Smooth muscle cell of the brain vasculature (primary cell): Measurements from ENCODE around the gene ZNF99.
"Not testable (repeated sequence)": the region's sequence is repeated elsewhere in the genome, so short reads cannot be mapped to it uniquely, and the experiment has no call there.

Experiments
- DNase-seq: peaks from one replicate; pipeline ENCODE4 v3.0.0-alpha.2; 2012; ENCODE audit warnings: low read depth, low spot score

Gene ZNF99

DNA sequence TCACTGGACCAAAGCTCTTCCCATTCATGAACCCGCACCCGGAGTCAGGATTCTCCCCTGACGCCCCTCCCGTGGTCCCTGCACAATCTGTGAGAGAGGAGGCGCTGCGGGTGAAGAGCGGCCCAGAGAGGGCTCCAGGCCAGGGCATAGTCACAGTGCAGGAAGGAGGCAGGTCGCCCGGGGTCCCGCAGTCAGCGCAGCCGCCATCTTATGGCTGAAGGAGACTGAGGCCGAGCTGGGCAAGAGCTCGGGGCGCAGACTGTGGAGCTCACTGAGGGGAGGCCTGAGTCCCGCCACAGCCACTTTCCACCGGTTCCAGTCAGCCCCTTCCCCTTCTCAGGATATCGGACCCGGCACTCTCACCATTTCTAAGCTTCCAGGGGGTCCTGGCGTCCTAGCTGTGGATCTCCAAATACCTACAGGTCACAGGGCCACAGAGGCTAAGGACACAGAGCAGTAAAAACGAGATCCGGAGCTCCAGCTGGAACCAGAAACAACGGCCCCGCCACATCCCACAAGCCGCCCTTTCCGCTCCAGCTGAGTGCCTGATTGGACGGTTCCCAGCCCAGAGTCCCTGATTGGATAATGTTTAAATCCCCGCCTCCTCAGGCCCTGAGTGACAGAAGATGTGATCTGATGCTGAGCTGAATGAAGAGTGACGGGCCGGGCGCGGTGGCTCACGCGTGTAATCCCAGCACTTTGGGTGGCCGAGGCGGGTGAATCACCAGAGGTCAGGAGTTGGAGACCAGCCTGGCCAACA is at the start of gene ZNF99:
TSS of gene ZNF99 (minus strand) at position 501 of the 760 bp plus-strand sequence. CDS start at position 366, 135 bp downstream.
- no peak for DNase-seq

- no peak for DNase-seq
Measured at GRCh38 chr19:22832031-22832762, 48.2 kb upstream of the ZNF99 start, which contains the start of gene ZNF723. Gene ZNF723 (plus strand): TSS chr19:22832291. CDS start chr19:22832380, 89 bp downstream.

GRCh38 chr19:22831211-22831610 is 47.3 kb upstream of the ZNF99 start:
- no peak for DNase-seq

GRCh38 chr19:22814124-22814523 is 30.2 kb upstream of the ZNF99 start:
- no peak for DNase-seq

DNA sequence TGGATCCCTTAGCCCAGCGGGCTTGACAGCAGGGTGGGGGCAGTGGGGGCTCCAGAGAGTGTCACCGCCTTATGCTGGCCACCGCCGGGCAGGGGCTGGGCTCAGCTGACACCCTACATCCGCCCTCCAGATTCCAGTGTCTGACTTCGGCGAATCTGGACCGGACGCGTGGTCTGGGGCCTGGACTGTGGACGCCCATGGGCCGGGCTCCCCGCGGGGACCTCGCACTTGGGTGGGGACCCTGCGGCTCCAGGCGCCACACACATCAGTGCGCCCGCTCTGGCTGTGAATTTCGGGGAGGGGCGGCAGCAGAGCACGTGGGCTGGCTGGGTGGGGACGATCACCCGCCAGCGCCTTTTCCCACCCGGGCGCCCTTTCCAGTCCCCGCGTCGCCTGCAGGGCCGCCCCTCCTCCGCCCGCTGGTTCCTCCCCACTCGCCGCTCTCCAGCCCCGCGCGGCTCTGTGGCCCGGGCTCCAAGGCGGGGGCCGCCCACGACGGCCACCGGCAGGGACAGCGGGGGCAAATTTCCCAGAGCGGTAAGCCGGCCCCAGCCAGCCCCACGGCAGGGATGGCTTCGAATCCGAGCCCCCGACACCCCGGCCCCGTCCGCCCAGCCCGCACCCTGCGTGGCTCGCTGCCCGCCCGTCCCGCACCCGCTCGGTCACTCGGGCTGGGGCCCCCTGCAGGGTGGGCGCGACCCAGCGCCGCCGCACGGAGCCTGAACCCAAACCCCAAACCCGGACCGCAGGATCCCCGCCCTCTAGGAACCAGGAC is 23.3 kb upstream of the ZNF99 start:
- no peak for DNase-seq

DNA sequence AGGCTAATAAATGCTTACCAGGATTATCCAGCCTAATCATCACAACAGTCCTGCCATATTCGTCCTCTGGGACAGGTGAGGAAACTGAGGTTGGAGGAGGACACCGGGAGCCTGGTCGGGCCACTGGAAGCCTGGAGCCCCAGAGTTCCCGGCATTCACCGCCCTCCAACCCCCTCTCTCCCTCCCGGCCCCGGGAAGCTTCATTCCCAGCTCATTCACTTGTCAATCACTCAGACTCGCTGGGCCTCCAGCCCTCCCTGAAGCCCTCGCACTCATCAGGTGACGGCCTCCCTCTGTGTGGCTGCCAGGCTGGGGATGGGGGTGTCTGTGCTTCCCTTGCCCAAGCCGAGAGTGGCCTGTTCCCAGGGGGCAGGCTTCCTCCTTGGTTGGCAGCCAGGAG is 22.5 kb upstream of the ZNF99 start:
- no peak for DNase-seq

GRCh38 chr19:22797040-22797439 is 13.1 kb upstream of the ZNF99 start:
- no peak for DNase-seq

- not testable (repeated sequence) for DNase-seq
Measured at GRCh38 chr19:22792863-22793262, 8.9 kb upstream of the ZNF99 start.

DNA sequence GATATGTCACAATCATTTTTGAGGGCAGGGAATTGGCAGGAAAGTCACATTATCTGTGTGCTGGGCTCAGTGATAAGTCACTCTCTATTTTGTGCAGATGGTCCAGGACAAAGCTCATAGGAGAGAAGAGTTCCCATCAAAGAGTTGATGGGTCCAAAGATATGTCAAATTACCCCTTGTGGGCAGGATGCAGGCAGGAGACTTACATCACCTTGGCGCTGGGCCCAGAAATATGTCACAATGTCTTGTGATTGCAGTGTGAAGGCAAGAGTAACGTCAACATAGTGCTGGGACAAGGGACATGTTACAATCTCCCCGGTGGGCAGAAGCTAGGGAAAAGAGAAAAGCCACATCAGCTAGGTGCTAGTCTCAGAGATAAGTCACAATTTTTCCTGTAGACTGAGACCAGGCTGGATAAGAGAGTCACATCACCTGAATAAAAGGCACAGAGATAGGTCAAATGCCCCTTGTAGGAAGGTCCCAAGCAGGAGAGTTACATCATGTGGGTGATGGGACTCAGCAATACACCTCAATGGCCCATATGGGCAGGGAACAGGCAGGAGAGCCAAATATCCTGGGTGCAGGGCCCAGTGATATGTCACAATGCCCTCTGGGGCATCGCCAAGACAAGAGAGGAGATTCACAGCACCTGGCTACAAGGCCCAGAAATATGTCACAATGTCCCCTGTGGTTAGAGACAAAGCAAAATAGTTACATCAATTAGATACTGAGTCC is 47.9 kb downstream of the ZNF99 start:
- DNase-seq, result no peak

DNA sequence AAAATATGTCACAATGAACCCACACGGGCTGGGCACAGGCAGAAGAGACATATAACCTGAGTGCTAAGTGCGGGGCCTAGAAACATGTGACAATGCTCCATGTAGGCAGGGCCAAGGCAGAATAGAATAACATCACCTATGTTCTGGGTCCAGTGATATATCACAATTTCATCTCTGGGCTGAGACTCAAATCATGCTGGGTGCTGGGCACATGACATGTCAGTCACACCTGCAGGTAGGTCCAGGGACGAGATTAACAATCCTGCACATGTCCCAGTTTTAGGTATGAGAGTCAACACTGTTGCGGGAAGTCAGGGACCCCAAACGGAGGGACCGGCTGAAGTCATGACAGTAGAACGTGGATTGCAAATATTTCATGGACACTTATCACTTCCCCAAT is 50.3 kb downstream of the ZNF99 start:
- no peak for DNase-seq

- DNase-seq, result not testable (repeated sequence)
Measured at GRCh38 chr19:22728214-22728613, 55.7 kb downstream of the ZNF99 start.

DNA sequence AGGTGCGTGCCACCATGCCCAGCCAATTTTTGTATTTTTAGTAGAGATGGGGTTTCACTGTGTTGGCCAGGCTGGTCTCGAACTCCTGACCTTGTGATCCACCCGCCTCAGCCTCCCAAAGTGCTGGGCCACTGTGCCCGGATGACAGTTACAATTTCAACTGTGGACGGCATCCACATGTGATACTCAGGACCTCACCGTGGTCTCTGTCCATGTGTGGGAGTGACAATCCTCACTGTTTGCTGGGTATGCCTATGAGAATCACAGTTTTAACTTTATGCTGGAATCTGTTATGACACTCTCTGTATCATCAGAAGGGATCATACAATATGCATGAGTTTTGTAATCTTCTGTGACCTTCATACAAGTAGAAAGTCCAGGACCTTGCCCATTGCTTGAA is 62.4 kb downstream of the ZNF99 start:
- not testable (repeated sequence) for DNase-seq

GRCh38 chr19:22708983-22709382 is 75.0 kb downstream of the ZNF99 start:
- no peak for DNase-seq

GRCh38 chr19:22703096-22703495 is 80.9 kb downstream of the ZNF99 start:
- DNase-seq, result not testable (repeated sequence)

DNA sequence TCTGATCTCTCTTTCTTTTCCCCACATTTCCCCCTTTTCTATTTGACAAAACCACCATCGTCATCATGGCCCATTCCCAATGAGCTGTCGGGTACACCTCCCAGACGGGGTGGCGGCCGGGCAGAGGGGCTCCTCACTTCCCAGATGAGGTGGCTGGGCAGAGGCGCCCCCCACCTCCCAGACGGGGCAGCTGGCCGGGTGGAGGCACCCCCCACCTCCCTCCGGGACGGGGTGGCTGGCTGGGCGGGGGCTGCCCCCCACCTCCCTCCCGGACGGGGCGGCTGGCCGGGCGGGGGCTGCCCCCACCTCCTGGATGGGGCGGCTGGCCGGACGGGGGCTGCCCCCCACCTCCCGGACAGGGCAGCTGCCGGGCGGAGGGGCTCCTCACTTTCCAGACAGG is 81.3 kb downstream of the ZNF99 start:
- not testable (repeated sequence) for DNase-seq
